ENCODE results near the gene S100A5.
"Not testable (repeated sequence)": the region's sequence is repeated elsewhere in the genome, so short reads cannot be mapped to it uniquely, and the experiment has no call there.

The S100A5 gene

DNA sequence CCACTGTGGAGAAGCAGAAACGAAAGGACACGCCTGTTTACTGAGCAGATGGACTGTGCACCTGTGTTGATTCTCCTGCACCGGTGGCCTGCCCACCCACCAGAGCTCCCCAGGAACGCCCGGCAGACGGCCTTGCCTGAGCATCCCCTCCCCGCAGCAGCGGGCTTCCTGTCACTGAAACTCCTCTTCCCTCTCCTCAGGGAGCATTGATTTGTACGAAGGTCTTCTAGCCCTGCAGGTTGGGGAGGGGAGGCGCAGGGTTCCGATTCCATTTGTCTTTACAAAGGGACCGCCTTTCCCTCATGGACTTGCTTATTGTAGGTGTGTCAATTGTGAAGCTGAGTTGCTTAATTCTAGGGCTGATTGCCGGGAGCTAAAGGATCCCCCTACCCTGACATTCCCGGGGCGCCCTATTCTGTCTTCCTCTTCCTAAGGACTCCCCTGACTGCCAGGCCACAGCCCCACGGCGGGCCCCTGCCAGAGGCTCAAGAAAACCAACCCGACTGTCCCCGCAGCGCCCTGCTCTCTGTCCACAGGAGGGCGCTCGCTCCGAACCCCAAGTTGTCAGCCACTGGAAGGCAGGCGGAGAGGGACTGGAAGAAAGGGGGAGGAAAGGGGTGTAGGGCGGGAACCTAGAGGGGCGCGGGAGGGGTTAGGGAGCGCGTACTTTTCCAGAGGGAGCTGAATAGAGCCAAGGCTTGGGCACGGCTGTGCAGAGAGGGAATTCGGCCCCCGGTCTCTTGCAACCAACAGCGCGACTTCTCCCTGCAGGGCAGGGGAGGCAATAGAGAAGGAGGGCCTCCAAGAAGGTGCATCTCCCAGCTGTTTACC lies 7.8 kb downstream of the S100A5 start:
- peak; percentile 89 for DNase-seq

DNA sequence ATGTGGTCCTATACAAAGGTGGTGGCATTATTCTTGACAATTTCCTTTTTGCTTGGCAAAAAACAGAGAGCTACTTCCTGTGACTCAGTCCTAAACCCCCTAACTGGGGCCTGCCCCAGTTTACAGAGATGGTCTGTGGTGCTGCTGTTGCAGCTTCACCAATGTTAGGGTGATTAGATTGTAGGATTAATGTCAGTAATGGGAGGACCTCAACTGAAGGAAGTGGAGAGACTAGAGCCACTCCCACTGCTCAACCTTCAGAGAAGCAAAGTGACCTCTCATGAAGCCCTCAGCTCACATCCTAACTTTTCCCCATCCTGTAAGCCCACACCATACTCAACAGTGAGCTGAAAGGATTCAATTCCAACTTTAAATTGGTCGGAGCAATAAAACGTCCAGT lies 8.6 kb downstream of the S100A5 start:
- no peak for DNase-seq

DNA sequence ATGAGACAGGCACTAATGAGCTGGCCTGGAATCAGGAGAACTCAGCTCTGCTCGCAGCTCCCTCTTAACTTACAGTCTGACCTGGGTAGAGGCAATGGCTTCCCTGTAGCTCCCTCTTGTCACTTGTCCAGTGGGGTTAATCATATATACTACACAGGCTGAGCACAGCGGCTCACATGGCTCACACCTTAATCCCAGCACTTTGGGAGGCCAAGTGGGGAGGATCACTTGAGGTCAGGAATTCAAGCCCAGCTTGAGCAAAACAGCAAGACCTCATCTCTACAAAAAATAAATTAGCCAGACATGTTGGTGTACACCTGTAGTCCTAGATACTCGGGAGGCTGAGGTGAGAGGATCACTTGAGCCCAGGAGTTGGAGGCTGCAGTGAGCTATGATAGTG lies 9.1 kb downstream of the S100A5 start:
- DNase-seq, result no peak

GRCh38 chr1:153527683-153528040 lies 13.1 kb downstream of the S100A5 start:
- DNase-seq, result no peak

DNA sequence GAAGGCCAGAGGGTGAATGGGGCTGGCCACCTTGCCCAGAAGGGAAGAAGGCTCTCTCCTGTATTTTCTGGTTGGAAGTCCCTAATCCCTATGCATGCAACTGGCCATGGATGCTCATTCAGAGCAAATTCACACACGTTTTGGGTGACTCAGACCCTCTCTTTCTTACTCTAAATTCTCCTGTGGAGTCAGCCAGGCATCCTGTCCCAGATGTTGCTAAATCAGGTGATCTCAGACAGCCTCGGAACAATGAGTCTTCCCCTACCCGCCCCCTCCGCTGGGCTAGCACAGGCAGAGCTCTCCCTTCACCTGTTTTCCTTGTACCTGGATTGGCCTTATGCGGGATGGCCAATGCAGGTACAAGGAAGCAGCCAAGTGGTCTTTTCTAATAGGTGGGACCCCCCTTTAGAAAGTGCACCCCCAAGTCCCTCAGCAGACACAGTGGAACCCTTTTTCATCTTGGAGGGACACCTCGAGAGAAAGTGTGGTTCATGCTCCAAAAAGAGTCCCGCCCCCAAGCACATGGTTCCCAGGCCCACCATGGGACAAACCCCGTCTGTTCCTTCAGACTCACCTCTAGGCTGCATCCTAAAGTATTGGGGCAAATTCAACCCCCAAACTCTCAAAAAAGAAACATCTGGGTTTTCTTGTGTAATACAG lies 13.6 kb downstream of the S100A5 start:
- DNase-seq, result peak; percentile 42

DNA sequence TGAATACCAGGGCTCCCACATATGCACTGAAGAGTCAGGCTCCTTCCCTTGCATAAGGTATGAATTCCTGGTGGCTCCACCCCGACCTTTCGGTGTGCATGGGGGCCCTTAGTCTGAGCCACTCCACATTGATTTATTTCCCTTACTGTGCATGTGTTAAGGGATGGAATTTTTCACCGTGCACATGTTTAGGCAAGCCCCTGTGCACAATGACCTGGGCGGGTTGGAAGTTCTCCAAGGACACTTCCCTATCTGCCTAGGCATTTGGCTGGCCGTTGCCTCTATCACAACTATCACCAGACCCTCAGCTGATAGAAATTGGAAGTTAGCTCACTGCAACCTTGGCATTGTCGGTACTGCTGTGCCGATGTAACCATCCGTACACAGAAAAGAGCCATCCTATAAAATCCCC lies 14.6 kb downstream of the S100A5 start:
- DNase-seq, result no peak

DNA sequence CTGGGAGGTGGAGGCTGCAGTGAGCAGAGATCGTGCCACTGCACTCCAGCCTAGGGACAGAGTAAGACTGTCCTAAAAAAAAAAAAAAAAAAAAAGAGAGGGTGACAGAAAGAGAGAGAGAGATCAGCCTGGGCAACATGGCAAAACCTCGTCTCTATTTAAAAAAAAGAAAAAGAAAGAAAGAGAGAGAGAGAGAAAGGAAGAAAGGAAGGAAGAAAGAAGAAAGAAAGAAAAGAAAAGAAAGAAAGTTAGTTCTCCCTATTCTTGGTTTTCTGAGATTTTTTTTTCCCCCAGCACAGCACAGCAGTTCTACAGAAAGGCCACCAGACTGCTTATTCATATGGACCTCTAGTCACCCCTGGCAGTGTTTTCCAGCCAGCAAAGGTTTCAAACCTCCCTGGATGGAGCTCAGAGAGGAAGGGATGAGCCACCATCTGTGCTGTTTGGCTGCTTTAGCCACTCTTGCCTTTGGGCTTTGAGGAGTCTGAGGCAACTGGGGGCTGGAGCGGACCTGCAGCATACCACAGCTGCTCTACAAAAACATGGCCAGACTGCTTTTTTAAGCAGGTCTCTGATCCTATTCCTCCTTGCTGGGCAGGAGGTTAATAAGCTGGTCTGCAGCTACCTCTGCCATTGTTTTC lies 15.5 kb downstream of the S100A5 start:
- DNase-seq, result no peak

DNA sequence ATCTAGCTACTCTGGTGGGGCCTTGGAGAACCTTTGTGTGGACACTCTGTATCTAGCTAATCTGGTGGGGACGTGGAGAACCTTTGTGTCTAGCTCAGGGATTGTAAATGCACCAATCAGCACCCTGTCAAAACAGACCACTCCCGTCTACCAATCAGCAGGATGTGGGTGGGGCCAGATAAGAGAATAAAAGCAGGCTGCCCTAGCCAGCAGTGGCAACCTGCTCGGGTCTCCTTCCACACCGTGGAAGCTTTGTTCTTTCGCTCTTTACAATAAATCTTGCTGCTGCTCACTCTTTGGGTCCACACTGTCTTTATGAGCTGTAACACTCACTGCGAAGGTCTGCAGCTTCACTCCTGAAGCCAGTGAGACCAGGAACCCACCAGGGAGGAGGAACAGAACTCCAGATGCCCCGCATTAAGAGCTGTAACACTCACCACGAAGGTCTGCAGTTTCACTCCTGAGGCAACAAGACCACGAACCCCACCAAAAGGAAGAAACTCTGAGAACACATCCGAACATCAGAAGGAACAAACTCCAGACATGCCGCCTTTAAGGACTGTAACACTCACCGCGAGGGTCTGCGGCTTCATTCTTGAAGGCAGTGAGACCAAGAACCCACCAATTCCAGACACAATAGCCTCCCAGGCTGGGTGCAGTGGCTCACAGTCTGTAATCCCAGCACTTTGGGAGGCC lies 18.2 kb downstream of the S100A5 start:
- DNase-seq, result not testable (repeated sequence)

GRCh38 chr1:153521808-153522207 lies 18.9 kb downstream of the S100A5 start:
- not testable (repeated sequence) for DNase-seq

GRCh38 chr1:153520818-153521476 lies 19.8 kb downstream of the S100A5 start:
- DNase-seq, result no peak

GRCh38 chr1:153520137-153520691 lies 20.5 kb downstream of the S100A5 start:
- DNase-seq, result not testable (repeated sequence)

DNA sequence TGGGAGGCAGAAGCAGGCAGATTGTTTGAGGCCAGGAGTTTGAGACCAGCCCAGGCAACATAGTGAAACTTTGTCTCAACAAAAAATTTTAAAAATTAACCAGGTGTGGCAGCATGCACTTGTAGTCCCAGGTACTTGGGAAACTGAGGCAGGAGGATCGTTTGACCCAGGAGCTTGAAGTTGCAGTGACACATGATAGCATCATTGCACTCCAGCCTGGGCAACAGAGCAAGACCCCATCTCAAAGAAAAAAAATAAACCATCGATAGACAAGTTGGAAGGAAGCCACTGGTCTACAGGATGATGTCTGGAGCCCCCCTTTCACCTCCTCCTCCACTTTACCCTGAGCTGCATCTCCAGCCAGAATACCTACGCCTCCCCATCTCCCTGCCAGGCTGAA lies 21.5 kb downstream of the S100A5 start:
- no peak for DNase-seq

DNA sequence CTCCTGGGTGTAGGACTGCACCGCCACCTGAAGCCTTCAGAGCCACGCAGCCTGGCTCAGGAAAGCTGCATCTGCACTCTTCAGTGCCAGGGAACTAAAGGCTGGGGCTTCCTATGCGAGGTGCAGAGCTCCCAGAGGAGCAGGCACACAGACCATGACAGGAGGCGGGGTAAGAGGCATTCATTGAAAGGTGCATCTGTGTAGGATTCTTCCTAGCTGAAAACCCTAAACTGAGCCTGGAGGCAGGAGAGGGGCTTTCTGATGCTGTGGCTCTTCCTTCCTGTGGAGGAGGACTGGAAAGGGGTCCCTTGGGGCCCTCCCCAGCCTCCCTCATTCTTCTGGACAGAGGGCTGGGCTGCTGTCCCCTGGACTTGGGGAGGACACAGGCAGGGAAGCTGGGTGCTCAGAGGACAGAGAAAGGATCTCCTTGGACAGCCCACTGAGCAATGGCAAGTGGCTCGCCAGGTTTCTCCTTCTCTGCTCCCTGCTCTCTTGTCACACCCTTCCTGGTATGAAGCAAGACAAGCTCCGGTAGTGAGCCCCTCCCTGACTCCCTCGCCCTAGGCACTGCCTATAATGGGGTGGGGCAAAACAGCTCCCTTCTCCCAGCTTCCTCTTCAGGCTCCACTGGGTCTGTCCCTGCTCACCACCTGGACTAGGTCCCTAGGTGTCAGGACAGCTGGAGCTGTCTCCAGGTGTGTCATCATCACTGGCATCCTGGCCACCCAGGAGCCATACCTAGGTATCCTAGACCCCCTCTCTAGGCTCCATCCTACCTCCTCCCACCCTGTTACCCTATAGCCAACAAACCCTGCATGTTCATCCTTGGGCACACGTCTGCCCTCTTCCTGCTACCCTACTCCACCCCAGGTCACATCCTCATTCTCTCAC lies 25.0 kb downstream of the S100A5 start:
- no peak for DNase-seq

DNA sequence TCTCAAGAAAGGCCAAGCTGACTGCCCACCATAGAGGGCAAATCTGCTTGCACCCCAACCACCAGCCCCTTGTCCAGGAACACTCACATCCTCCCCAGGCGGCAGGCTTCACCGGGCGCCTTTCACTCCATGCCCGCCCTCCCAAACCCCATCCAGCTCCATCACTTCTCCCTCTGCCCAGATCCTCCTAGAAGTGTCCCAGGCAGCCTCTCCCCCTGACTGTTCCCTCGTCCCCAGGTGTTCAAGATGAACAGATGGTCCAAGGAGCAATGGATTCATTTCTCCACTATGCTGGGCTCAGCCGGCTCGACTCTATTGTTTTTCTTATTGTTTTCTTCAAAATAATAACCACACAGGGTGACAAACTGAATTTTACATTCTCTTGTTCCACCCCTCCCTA lies 27.1 kb downstream of the S100A5 start:
- DNase-seq, result no peak

- no peak for DNase-seq
Measured at GRCh38 chr1:153513023-153513422, 27.7 kb downstream of the S100A5 start.

DNA sequence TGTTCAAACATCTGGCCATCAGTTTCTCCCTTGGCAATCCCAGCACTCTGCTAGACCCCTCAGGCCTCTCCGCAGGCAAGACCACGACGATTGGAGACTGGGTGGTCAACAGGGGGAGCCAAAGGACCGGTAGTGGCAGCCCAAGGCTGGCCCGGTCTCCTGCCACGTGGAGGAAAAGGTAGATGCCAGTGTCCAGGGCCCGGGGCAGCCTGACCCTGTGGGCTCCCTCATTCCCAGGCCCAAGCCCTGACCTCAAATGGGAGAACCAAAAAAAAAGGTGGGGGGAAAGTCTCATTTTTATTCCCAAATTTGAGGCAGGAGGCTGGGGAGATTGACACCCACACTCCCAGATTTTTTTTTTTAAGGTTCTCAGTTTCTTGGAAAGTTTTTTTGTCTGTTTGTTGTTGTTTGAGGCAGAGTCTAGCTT lies 29.7 kb downstream of the S100A5 start:
- DNase-seq, result peak; percentile 77

DNA sequence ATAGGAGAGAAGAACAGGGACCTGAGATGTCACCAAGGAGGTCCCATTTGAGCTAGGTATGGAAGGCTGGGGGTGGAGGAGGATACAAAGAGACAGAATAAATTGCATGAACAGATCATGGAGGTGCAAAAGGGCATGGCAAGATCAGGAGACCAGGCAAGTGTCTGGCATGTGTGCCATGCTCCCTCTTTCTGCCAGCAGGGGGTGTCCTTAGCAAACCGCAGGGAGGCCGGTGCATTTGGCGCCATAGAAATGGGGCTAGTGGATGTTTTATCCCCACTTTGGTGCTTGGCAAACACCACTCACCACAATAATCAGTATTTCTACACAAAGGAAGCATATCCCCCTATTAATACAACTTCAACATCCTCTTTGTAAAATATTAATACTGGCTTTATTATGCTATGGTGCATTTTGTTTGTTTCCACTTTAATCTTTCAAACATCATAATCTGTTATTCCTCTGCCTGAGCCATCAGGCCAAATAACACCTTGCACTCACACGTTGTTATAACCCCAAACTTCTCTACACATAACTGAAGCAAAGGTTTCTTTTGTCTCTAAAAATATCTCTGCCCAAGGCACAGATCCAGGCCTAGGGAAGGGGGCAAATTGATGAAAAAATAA lies 30.9 kb downstream of the S100A5 start:
- peak; percentile 27 for DNase-seq

DNA sequence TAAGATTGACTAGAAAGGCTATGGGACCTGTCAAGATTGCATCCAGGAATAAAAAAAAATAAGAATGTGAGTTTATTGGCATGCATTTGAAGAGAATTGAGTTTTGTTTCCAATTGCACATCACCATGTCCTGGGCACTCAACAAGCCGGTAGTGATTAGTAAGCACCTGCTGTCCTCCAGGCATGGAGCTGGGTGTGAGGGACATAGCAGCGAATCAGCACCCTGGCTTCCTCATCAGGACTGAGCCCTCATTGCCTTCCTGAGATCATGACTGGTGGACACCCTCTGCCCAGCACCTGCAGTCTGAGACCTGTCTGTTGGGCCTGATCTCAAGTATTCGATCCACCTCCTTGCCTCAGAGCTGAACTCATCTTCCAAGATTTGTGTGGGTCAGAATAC lies 31.7 kb downstream of the S100A5 start:
- no peak for DNase-seq

GRCh38 chr1:153507926-153508583 lies 32.7 kb downstream of the S100A5 start:
- peak; percentile 18 for DNase-seq

DNA sequence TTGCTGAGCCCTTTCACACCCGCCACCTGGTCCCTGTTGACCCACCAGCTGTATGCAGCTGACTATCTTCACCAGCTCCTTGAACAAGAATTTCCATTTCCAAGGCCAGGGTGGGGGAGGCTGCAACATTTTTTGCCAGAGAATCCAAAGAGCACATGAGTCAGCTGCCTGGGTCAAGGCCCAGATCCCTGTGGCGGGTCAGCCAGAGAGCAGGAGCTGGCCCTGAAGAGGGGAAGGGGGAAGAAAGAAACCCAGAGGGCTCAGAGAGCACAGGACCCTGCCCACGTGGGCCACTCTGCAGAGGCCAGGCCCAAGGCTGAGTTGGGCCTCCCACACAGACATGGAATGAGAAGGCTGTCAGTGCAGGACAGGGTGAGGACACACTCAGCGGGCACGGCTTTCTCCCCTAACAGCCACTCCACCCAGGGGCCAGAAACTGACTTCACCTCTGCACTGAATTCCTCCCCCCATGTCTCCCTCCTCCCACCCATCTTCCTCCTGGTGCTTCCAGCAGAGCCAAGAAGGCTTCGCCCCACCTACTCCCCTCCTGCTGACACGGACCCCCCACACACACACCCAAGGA lies 33.8 kb downstream of the S100A5 start:
- DNase-seq, result peak; percentile 89

All from fibroblast of skin of abdomen (primary cell).